ENCODE results near the gene POPDC2. TPM values are rescaled to one million over a fixed set of nuclear protein-coding genes. Genes with fewer than 3 reads are reported as not detected.

The POPDC2 gene
- total RNA-seq, 1 experiment from 2014 or later, result 0.15 TPM

GRCh38 chr3:119700269-119700919 lies 40.0 kb upstream of the POPDC2 start:
- POLR2A ChIA-PET, result no interaction called here
- Histone ChIP-seq H3K4me1 (ENCODE audit: control insufficient read depth, insufficient read depth, low read length) (peaks cover 5% of the 10 kb centered on the region; the same call in 1 of the 2 replicates), H3K27ac (ENCODE audit: low read length) (no peak overlapping the region), H3K4me3 (ENCODE audit: low read depth in 2 of 2, low read length in 2 of 2) (no peak overlapping the region), H3K9me3 (ENCODE audit: control insufficient read depth, insufficient read depth, low read depth, low read length) (no peaks in the 10 kb centered on the region), H3K27me3 (ENCODE audit: control insufficient read depth, insufficient read depth, low read length) (0 out of 2 replicates have a peak, but pooled peaks cover 3% of the 10 kb centered on the region), H3K36me3 (ENCODE audit: control insufficient read depth, insufficient read depth, low read length) (no peaks in the 10 kb centered on the region)
- DNase-seq (ENCODE audit: low read depth, low spot score) (no peak), ATAC-seq (no peak)
- in situ Hi-C loops (cut with HindIII; ENCODE audit: low pct_unique_long_range_greater_than_20kb, low sequenced_read_pairs), result no loop called here
- no peak for TF ChIP-seq SIN3A (IDR thresholded peaks at IDR 0.05; ENCODE audit: borderline replicate concordance, insufficient read depth, low read depth, low read length)
- TF ChIP-seq TCF7L2 (IDR thresholded peaks at IDR 0.05; ENCODE audit: low read depth, low read length), result no peak
- TF ChIP-seq REST (IDR thresholded peaks at IDR 0.05; ENCODE audit: insufficient read depth in 1 of 2, low read depth in 2 of 2, low read length in 1 of 2), result no peak
- no peak for TF ChIP-seq CTCF (IDR thresholded peaks at IDR 0.05)
- CTCF ChIA-PET, result no interaction called here
- intact Hi-C loops (cut with micrococcal nuclease; ENCODE audit: unreplicated experiment), result no loop called here
- BruUV-seq (replicated peaks), result no TSS peak

GRCh38 chr3:119697394-119697793 lies 37.0 kb upstream of the POPDC2 start:
- no peak for TF ChIP-seq REST (IDR thresholded peaks at IDR 0.05; ENCODE audit: insufficient read depth in 1 of 2, low read depth in 2 of 2, low read length in 1 of 2)
- no peak for TF ChIP-seq SIN3A (IDR thresholded peaks at IDR 0.05; ENCODE audit: borderline replicate concordance, insufficient read depth, low read depth, low read length)
- no peak for TF ChIP-seq CTCF (IDR thresholded peaks at IDR 0.05)
- no peak for TF ChIP-seq TCF7L2 (IDR thresholded peaks at IDR 0.05; ENCODE audit: low read depth, low read length)
- TF ChIP-seq POLR2AphosphoS5 (IDR thresholded peaks at IDR 0.05; ENCODE audit: low read depth, low read length), result no peak
- in situ Hi-C loops (cut with HindIII; ENCODE audit: low pct_unique_long_range_greater_than_20kb, low sequenced_read_pairs) (no loop called here), intact Hi-C loops (cut with micrococcal nuclease; ENCODE audit: unreplicated experiment) (no loop called here)
- DNase-seq (ENCODE audit: low read depth, low spot score), result no peak
- Histone ChIP-seq H3K27ac (ENCODE audit: low read length) (no peak overlapping the region), H3K27me3 (ENCODE audit: control insufficient read depth, insufficient read depth, low read length) (no peaks in the 10 kb centered on the region; the same call in 1 of the 2 replicates), H3K9me3 (ENCODE audit: control insufficient read depth, insufficient read depth, low read depth, low read length) (no peaks in the 10 kb centered on the region), H3K4me1 (ENCODE audit: control insufficient read depth, insufficient read depth, low read length) (peaks cover 3% of the 10 kb centered on the region; the same call in 1 of the 2 replicates), H3K4me3 (ENCODE audit: low read depth in 2 of 2, low read length in 2 of 2) (no peak overlapping the region), H3K36me3 (ENCODE audit: control insufficient read depth, insufficient read depth, low read length) (no peaks in the 10 kb centered on the region)
- ATAC-seq, result no peak
- CTCF ChIA-PET, result no interaction called here
- POLR2A ChIA-PET, result no interaction called here
- no TSS peak for BruUV-seq (replicated peaks)

Data from Panc1 (cell line).